ENCODE results near the gene SMS.

GRCh38 chrX:22043872-22044271, 103.4 kb downstream of the SMS start:
- no peak for TF ChIP-seq CTCF (optimal IDR thresholded peaks at IDR 0.05 in 1 of 3, IDR thresholded peaks at IDR 0.05 in 1 of 3, conservative IDR thresholded peaks at IDR 0.05 in 1 of 3; ENCODE audit: extremely low read depth in 1 of 3, insufficient read depth in 2 of 3, low read length in 3 of 3)
- no peak for TF ChIP-seq EZH2 (IDR thresholded peaks at IDR 0.05; ENCODE audit: low read length)
